Activated T-helper 2 cell treated with anti-CD3 and anti-CD28 coated beads, Interferon-gamma antibody, Interleukin-2, Interleukin-4, amounts not matched to agents 10 μg/mL and 5 μg/mL and 100 μg/mL, durations not matched to agents 14 hours and 24 hours and 36 hours (primary cell): ENCODE results near the gene ACSM3. TPM values are rescaled to one million over a fixed set of nuclear protein-coding genes. Genes with fewer than 3 reads are reported as not detected.
A peak's percentile ranks its signal among the peaks of the same experiment; 100 is the strongest.
"Not testable (repeated sequence)": the region's sequence is repeated elsewhere in the genome, so short reads cannot be mapped to it uniquely, and the experiment has no call there.

Experiments used
- DNase-seq: peaks from one replicate; pipeline ENCODE4 v3.0.0; 2021; ENCODE audit warnings: low spot score
- H3K27ac Mint-ChIP-seq: one replicate; pipeline ENCODE4 v1.8.0; 2021; ENCODE audit warnings: mixed read lengths
- H3K27me3 Mint-ChIP-seq: one replicate; pipeline ENCODE4 v1.8.0; 2021; ENCODE audit warnings: low read depth, mixed read lengths
- H3K36me3 Mint-ChIP-seq: one replicate; pipeline ENCODE4 v1.8.0; 2021; ENCODE audit warnings: low read depth, mixed read lengths
- H3K4me1 Mint-ChIP-seq: one replicate; pipeline ENCODE4 v1.8.0; 2021; ENCODE audit warnings: low read depth, mixed read lengths
- H3K4me3 Mint-ChIP-seq: one replicate; pipeline ENCODE4 v1.8.0; 2021; ENCODE audit warnings: low read depth, mild to moderate bottlenecking, moderate library complexity, mixed read lengths
- H3K9me3 Mint-ChIP-seq: one replicate; pipeline ENCODE4 v1.8.0; 2021; ENCODE audit warnings: mixed read lengths
- intact Hi-C: fragments of 100-400 bp; cut with micrococcal nuclease; formaldehyde crosslinking; loops from one replicate; pipeline ENCODE4 v1.15.1; 2023
- total RNA-seq: library from RNA; stranded (reverse); gene quantifications from 2 replicates; pipeline ENCODE4 v1.2.3, GENCODE V29; 2022

The ACSM3 gene, protein sequence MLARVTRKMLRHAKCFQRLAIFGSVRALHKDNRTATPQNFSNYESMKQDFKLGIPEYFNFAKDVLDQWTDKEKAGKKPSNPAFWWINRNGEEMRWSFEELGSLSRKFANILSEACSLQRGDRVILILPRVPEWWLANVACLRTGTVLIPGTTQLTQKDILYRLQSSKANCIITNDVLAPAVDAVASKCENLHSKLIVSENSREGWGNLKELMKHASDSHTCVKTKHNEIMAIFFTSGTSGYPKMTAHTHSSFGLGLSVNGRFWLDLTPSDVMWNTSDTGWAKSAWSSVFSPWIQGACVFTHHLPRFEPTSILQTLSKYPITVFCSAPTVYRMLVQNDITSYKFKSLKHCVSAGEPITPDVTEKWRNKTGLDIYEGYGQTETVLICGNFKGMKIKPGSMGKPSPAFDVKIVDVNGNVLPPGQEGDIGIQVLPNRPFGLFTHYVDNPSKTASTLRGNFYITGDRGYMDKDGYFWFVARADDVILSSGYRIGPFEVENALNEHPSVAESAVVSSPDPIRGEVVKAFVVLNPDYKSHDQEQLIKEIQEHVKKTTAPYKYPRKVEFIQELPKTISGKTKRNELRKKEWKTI
- total RNA-seq, result 3.9 and 5.5 TPM in 2 replicates

DNA sequence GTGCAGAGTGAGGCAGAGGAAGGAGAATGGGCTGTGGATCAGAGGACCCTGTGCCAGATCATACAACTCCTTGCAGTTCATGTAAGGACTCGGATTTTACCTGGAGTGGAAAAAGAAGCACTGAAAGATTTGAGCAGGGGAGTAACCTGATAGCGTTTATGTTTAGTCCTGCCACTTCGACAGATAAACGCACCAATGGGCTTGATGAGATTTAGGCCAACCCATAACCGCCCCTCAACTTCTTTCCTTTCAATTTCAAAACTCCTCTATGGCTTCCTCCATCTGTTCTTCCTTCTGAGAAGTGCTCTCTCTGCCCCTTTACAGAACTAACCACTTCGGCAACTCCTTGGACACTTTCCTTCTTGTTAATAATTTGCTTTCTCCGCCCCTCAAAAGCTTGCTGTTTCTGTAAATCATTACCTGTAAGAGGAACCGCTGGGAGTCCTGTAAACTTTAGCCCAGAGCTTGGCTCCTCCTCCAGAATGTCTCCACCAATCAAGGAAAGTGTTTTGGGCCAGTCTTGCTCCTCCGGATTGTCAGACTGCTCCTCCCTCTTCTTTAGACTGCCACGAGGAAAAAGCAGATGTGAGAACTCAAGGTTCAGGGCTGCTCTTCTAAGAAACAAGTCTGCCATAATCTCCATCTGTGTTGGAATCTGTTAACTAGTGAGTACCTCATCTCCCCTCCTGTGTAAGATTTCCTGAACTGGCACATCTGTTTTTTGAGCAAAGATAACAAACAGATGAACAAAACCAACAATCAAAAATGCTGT, at the start of gene ACSM3:
Gene ACSM3, plus strand, starts transcription at position 554 of the 772 bp plus-strand sequence. CDS start 6,021 bp downstream, outside the sequence.
- intact Hi-C loops, result loop anchor here (1.0 kb wide), 1 partner anchor 22 kb away; the partner anchor contains the start of gene THUMPD1
- DNase-seq, result peak; percentile 65
- peak within 1 kb of the TSS; percentile 88 for H3K4me3 Mint-ChIP-seq

DNA sequence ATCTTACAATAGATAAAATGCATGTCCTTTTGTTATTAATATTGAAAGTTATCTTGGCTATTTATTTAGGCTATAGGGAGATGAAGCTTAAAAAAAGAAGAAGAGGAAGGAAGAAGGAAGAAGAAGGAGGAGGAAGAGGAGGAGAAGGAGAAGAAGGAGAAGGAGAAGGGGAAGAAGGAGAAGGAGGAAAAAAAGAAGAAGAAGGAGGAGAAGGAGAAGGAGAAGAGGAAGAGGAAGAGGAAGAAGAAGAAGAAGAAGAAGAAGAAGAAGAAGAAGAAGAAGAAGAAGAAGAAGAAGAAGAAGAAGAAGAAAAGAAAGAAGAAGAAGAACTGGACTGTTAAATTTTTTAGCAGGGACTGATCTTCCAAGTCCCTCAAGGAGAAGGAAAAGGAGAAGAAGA, 46.1 kb upstream of the ACSM3 start:
- H3K27me3 Mint-ChIP-seq, H3K27ac Mint-ChIP-seq, H3K4me3 Mint-ChIP-seq, intact Hi-C loops, DNase-seq, H3K4me1 Mint-ChIP-seq, H3K36me3 Mint-ChIP-seq, H3K9me3 Mint-ChIP-seq: not testable (repeated sequence)

More for the DNA sequence above, at the start of gene ACSM3:
- peak within 1 kb of the TSS; percentile 94 for H3K27ac Mint-ChIP-seq
- H3K9me3 Mint-ChIP-seq, result peaks cover 8% of the 10 kb centered on the region
- H3K27me3 Mint-ChIP-seq, result peaks cover 4% of the 10 kb centered on the region
- peaks cover 20% of the 10 kb centered on the region for H3K4me1 Mint-ChIP-seq
- peaks cover 4% of the 10 kb centered on the region for H3K36me3 Mint-ChIP-seq

DNA sequence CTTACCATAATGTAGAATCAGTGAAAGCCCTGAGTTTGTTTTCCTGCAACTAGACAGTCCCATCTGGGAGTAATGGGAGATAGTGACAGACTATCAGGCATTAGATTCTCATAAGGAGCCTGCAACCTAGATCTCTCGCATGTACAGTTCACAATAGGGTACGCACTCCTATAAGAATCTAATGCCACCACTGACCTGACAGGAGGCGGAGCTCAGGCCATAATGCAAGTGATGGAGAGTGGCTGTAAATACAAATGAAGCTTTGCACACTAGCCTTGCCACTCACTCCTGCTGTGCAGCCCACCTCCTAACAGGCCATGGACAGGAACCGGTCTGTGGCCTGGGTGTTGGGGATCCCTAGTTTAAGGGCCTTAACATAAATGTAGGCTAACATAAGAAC, 43.6 kb upstream of the ACSM3 start:
- no peaks in the 10 kb centered on the region for H3K36me3 Mint-ChIP-seq
- H3K27me3 Mint-ChIP-seq, result no peaks in the 10 kb centered on the region
- H3K9me3 Mint-ChIP-seq, result no peaks in the 10 kb centered on the region
- no peak for DNase-seq
- no peak overlapping the region for H3K4me3 Mint-ChIP-seq
- no peak overlapping the region for H3K27ac Mint-ChIP-seq
- H3K4me1 Mint-ChIP-seq, result no peaks in the 10 kb centered on the region
- intact Hi-C loops, result no loop called here

DNA sequence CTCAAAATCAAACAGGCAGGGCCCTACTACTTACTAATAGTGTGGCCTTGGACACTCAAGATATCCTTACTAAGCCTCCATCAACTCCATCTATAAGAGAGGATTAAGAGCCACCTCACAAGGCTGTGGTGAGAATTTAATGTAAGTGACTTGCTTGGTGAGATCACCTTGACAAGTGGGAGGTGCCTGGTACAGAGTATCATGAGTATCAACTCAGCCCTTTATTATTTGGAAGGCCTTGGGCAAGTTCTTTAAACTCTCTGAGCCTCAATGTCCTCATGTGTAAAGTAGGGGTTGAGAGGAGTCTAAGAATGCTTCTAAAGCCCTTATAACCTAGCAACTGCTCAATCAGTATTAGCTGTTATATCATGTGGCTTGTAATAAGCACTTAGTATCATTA, 37.2 kb upstream of the ACSM3 start:
- Mint-ChIP-seq H3K4me1 (no peaks in the 10 kb centered on the region), H3K4me3 (no peak overlapping the region), H3K36me3 (no peaks in the 10 kb centered on the region), H3K27ac (no peak overlapping the region), H3K27me3 (no peaks in the 10 kb centered on the region), H3K9me3 (no peaks in the 10 kb centered on the region)
- no peak for DNase-seq
- intact Hi-C loops, result no loop called here

DNA sequence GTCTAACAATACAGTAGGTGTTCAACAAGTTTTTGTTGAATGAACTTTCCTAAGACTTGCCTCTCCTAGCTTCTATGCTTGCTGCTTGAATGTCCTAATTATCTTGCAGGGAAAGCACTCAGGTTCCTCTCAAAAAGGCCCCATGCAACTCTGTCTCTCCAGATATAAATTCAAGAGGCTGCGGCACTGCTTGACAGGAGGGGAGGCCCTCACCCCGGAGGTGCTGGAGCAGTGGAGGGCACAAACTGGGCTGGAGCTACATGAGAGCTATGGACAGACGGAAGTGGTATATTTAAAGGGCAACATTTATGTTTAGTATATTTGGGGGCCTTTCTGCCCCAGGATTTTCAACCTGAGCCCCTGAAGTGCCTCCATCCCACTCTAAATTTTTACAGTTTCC, 36.6 kb upstream of the ACSM3 start:
- Mint-ChIP-seq H3K27me3 (no peaks in the 10 kb centered on the region), H3K4me1 (no peaks in the 10 kb centered on the region)
- intact Hi-C loops, result no loop called here

DNA sequence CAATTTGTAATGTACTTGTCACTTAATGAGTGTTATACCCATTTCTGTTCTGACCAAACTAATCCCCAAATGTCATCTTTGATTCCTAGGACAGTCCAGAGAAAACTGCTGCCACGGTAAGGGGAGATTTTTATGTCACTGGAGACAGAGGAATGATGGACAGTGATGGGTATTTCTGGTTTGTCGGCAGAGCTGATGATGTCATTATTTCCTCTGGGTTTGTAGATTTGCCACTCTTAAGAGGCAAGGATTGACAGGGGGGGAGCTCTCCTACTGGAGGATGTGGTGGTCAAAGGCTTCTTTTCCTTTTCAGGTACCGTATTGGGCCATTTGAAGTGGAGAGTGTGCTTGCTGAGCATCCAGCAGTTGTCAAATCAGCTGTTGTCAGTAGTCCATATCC, 34.7 kb upstream of the ACSM3 start:
- no peak for DNase-seq
- Mint-ChIP-seq H3K4me1 (peaks cover 2% of the 10 kb centered on the region), H3K9me3 (no peaks in the 10 kb centered on the region), H3K4me3 (no peak overlapping the region), H3K27me3 (no peaks in the 10 kb centered on the region), H3K27ac (no peak overlapping the region), H3K36me3 (peaks cover 6% of the 10 kb centered on the region)
- intact Hi-C loops, result no loop called here

More for the DNA sequence above, 36.6 kb upstream of the ACSM3 start:
- H3K27ac Mint-ChIP-seq, result no peak overlapping the region
- H3K9me3 Mint-ChIP-seq, result no peaks in the 10 kb centered on the region
- DNase-seq, result no peak
- no peaks in the 10 kb centered on the region for H3K36me3 Mint-ChIP-seq
- no peak overlapping the region for H3K4me3 Mint-ChIP-seq

DNA sequence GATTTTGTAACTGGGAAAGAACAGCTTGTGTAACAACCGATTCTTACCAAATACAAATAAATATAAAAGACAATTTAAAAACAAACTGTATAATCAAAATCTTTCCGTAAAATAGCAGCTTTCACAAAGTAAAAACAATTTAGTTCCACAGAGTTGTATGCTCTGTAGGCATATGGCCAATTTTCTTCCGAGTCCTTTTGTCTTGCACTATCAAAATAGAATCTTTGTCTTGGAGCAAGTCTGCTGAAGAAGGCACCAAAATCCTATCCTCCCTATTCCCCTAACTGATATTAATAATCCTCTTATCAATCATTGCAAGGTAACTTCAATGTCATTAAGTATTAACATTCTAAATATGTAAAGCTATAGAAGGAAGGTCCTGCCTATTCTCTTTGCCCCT, 29.8 kb upstream of the ACSM3 start:
- Mint-ChIP-seq H3K27ac (no peak overlapping the region), H3K27me3 (no peaks in the 10 kb centered on the region), H3K4me3 (no peak overlapping the region), H3K9me3 (no peaks in the 10 kb centered on the region), H3K4me1 (peaks cover 9% of the 10 kb centered on the region), H3K36me3 (peaks cover 47% of the 10 kb centered on the region)
- no peak for DNase-seq
- intact Hi-C loops, result no loop called here

DNA sequence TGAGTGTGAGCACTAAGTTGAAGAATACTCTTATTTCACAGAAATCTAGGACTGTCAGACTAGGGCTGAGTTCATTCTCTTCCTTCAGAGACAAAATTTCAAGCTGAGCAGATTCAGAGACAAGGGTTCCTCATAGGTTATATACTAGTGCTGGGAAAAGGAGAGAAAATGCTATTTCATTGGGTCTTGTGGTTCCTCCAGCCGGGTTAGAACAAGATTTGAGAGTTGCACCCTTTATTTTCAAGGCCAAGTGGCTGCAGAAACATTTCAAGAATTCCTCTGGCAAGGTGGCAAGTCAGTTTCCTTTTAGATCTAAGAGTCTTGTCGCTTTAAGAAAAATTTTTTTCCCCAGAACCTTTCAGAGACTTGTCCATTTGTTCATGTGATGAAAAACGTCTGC, 29.0 kb upstream of the ACSM3 start:
- peaks cover 47% of the 10 kb centered on the region for H3K36me3 Mint-ChIP-seq
- intact Hi-C loops, result no loop called here
- DNase-seq, result no peak
- H3K27me3 Mint-ChIP-seq, result no peaks in the 10 kb centered on the region
- no peaks in the 10 kb centered on the region for H3K9me3 Mint-ChIP-seq
- peaks cover 9% of the 10 kb centered on the region for H3K4me1 Mint-ChIP-seq
- H3K4me3 Mint-ChIP-seq, result no peak overlapping the region
- H3K27ac Mint-ChIP-seq, result no peak overlapping the region

DNA sequence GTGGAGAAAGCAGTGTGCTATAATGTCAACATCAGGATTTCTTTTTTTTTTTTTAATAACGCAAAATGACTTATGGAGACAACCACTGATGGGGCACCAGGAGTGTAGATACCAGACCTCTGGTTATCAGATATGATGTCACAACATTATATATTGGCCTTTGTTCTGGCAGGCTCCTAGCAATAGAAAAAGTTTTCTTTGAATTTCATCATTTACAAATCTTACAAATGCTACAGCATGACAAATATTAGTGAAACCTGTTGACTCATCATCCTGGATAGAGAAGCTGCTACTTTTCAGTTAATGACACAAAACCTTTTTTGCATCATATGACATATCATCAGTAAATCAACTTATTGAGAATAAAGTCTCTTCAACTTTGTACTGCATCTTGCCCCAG, 28.3 kb upstream of the ACSM3 start:
- Mint-ChIP-seq H3K27ac (no peak overlapping the region), H3K4me3 (no peak overlapping the region), H3K36me3 (peaks cover 49% of the 10 kb centered on the region), H3K4me1 (peaks cover 13% of the 10 kb centered on the region), H3K9me3 (no peaks in the 10 kb centered on the region), H3K27me3 (no peaks in the 10 kb centered on the region)
- no peak for DNase-seq
- intact Hi-C loops, result no loop called here

DNA sequence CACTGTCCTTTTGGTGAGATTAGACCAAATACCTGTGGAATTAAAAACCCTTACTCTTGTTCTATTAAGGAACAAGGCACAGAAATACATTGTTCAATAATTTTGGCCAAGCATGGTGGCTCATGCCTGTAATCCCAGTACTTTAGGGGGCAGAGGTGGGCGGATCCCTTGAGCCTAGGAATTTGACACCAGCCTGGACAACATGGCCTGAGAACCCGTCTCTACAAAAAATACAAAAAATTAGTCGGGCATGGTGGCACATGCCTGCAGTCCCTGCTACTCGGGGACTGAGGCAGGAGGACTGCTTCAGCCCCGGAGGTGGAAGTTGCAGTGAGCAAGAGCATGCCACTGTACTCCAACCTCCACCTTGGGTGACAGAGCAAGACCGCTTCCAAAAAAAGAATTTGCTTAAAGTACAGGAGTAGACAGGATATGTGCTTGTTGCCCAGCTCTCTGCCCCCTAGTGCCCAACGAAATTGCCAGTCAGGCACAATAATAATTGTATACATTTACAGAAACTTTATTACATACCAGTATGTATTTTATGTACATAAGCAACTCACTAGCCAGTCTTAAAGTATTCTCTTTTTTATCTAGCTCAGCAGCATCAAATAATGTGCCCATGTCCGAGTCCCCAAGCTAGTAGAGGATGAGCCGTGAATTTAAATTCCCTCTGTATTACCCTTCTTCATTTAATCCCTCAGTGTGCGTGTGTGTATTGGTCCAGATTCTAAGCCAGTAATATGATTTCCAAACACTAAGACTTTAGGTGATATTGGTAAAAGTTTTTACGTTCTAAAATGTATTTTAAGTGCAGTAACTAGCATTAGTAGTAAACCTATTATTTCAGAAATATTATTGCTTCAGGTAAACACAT, 23.6 kb upstream of the ACSM3 start:
- intact Hi-C loops, result loop anchor here (2.0 kb wide), 1 partner anchor 67 kb away; the partner anchor contains the start of genes ERI2 and REXO5
- Mint-ChIP-seq H3K27me3 (no peaks in the 10 kb centered on the region), H3K27ac (peak overlapping the region; percentile 83), H3K36me3 (peaks cover 35% of the 10 kb centered on the region), H3K4me1 (peaks cover 15% of the 10 kb centered on the region), H3K9me3 (no peaks in the 10 kb centered on the region), H3K4me3 (peak overlapping the region; percentile 92)
- no peak for DNase-seq

DNA sequence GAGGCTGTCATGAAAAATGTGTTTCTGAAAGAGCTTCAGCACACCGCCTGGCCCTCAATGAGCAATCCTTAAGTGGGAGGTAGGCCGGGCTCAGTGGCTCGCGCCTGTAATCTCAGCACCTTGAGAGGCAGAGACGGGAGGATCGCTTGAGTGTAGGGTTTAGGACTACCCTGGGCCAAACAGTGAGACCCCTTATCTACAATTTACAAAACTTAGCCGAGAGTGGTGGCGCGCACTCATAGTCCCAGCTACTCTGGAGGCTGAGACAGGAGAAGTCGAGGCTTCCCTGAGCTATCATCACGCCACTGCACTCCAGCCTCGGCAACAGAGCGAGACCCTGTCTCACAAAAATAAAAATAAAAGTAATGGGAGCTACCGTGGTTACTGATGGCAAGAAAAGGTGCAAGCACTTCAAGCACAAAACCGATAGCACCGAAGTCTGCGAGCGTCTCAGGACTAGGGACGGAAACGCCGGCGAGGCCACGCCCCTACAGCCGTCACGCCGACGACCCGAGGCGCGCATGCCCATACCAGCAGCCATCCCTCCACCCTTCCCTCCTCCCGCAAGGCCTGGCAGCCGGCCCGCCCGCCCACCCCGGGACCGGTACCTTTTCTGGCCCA, 22.8 kb upstream of the ACSM3 start:
- H3K27me3 Mint-ChIP-seq, result no peaks in the 10 kb centered on the region
- peaks cover 28% of the 10 kb centered on the region for H3K36me3 Mint-ChIP-seq
- H3K4me1 Mint-ChIP-seq, result peaks cover 12% of the 10 kb centered on the region
- H3K4me3 Mint-ChIP-seq, result peak overlapping the region; percentile 92
- DNase-seq, result peak; percentile 91
- peak overlapping the region; percentile 96 for H3K27ac Mint-ChIP-seq
- no peaks in the 10 kb centered on the region for H3K9me3 Mint-ChIP-seq
- intact Hi-C loops, result loop anchor here (1.0 to 2.0 kb wide), 2 partner anchors 22 to 66 kb away; partner anchors contain the start of genes ERI2 and REXO5
